NCI-H2196 treated with DMSO at 0.1 percent for 48 hours (cell line): ENCODE results near the gene BBS1.
"Not testable (repeated sequence)": the region's sequence is repeated elsewhere in the genome, so short reads cannot be mapped to it uniquely, and the experiment has no call there.

ENCODE experiments used
- DNase-seq: peaks from one replicate; lab custom pipeline; 2025; ENCODE audit not compliant: unreplicated experiment; lab: John Stamatoyannopoulos, UW

The BBS1 gene

GRCh38 chr11:66569076-66569475, 58.6 kb downstream of the BBS1 start:
- DNase-seq, result no peak

DNA sequence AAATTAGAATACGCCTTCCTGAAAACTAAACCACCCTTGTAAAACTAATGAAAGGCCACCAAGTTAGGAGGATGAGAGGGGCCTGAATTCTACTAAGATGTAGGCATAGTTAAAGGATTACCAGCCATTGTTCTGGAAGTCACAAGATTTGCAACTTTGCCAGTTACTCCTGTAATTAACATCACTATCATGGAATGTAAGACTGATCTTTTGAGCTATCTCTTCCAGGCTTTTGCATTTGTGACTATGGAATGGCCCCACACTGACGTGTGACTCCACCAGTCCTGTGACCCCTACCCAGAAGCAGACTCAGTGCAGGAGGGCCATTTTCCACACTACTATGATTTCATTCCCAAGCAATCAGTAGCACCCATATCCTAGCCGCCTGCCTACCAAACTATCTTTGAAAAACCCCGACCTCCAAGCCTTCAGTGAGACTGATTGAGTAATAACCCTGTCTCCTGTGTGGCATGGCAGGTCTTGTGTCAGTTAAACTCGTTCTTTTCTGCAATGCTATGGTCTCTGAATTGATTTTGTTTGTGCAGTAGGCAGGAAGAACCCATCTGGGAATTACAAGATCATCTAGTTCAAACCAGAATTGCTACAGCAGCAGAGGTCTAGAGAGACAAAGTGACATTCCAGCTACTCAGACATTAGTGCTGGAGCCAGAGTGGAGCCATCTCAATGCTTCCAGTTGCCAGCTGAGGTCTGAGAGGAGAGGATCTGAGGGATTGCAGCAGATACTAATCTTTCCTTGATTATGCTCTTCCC, 59.8 kb downstream of the BBS1 start:
- DNase-seq, result no peak

GRCh38 chr11:66570850-66571180, 60.4 kb downstream of the BBS1 start:
- no peak for DNase-seq

DNA sequence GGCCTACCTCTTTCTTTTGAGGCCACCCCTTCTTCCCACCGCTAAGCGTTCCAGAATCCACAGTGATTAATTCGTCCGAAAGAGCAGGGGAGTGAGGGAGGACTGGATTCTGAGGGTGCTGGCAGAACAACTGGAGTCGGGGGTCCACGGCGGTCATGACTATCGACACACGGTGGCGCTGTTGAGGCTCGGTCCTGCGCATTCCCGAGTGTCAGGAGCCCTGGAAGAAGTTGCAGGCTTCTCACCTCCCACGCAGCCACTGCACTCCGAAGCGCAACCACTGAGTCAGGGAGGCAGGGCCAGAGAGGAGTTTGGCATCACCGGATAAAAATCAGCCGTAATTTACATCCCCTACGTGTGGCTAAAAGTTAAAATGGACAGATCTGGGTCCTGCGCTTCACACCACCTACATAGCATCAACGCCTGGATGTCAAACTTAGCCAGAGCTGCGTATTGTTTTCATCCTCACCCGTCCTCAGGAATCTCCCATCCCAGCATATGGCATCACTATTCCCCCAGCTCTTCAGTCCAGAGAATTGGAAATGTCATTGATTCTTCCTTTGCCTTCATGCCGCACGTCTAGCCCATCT, 68.7 kb downstream of the BBS1 start:
- no peak for DNase-seq

DNA sequence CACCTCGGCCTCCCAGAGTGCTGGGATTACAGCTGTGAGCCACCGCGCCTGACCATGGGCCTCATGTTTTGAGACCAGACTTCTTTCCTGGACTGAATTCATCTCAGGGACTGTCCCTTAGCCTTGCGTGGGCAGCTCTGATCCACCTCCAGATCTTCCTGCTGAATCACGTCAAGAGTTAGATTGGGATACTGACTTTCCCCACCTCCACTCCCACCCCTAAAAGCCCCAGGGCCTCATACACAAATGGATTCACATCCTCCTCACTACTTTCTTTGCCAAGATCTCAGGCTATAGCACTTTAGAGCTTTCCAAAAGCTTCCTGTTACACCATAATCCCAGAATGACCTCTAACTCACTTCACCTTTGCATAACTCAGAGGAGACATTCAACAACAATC, 70.4 kb downstream of the BBS1 start:
- DNase-seq, result no peak

- DNase-seq, result no peak
Observed at GRCh38 chr11:66581261-66581660, 70.8 kb downstream of the BBS1 start.

DNA sequence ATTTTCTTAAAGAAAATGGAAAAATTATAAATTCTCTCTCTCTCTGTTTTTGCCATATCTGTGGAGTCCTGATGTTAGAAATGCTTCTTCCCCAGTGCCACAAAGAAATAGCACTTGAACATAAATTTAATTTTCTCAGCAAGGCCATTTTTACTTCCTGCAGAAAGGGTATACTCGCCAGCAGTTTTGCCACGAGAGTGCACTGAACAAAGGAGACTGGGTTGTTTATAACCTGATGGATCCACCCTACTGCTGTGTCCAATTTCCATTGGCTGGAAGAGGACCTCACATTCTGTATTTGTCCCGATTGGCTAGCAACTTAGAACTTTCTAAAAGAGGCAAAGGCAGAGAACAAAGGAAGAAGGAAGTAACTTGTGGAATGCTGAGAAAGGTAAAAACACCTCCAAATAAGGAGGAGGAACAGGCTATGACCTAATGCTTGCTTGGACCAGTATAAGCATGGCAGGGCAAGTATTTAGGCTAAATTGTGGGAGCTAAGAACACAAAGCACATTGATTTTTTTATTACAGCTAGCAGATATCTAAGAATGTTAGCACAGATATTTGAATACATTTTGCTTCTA, 72.2 kb downstream of the BBS1 start:
- not testable (repeated sequence) for DNase-seq
